ENCODE measurements around the gene ZFP62. TPM values are rescaled to one million over a fixed set of nuclear protein-coding genes. Genes with fewer than 3 reads are reported as not detected.

Gene ZFP62
- total RNA-seq, 1 donor from 2014 or later = 62.0 TPM

GRCh38 chr5:180837478-180837877, 23.6 kb downstream of the ZFP62 start:
- Mint-ChIP-seq H3K9me3 (ENCODE audit: low read depth) (peaks cover 9% of the 10 kb centered on the region), H3K4me1 (ENCODE audit: low read depth) (no peaks in the 10 kb centered on the region), H3K36me3 (ENCODE audit: insufficient read depth) (peaks cover 12% of the 10 kb centered on the region), H3K4me3 (ENCODE audit: low read depth) (no peak overlapping the region), H3K27me3 (no peaks in the 10 kb centered on the region), H3K27ac (no peak overlapping the region)
- no peak for DNase-seq (ENCODE audit: low spot score, unreplicated experiment)
- TF ChIP-seq CTCF (IDR thresholded peaks at IDR 0.05; ENCODE audit: unreplicated experiment) = no peak

- H3K4me3 Mint-ChIP-seq (ENCODE audit: low read depth) = peak overlapping the region; percentile 95
- peaks cover 28% of the 10 kb centered on the region for H3K36me3 Mint-ChIP-seq (ENCODE audit: insufficient read depth)
- peak overlapping the region; percentile 49 for H3K27ac Mint-ChIP-seq
- H3K27me3 Mint-ChIP-seq = no peaks in the 10 kb centered on the region
- H3K4me1 Mint-ChIP-seq (ENCODE audit: low read depth) = peaks cover 7% of the 10 kb centered on the region
- peaks cover 13% of the 10 kb centered on the region for H3K9me3 Mint-ChIP-seq (ENCODE audit: low read depth)
- no peak for DNase-seq (ENCODE audit: low spot score, unreplicated experiment)
- TF ChIP-seq CTCF (IDR thresholded peaks at IDR 0.05; ENCODE audit: unreplicated experiment) = no peak
Measured at GRCh38 chr5:180832638-180833068, 28.4 kb downstream of the ZFP62 start.

- no peaks in the 10 kb centered on the region for H3K27me3 Mint-ChIP-seq
- peaks cover 26% of the 10 kb centered on the region for H3K36me3 Mint-ChIP-seq (ENCODE audit: insufficient read depth)
- TF ChIP-seq CTCF (IDR thresholded peaks at IDR 0.05; ENCODE audit: unreplicated experiment) = peak; percentile 18
- peaks cover 13% of the 10 kb centered on the region for H3K9me3 Mint-ChIP-seq (ENCODE audit: low read depth)
- peak; percentile 60 for DNase-seq (ENCODE audit: low spot score, unreplicated experiment)
- peak overlapping the region; percentile 99 for H3K27ac Mint-ChIP-seq
- H3K4me3 Mint-ChIP-seq (ENCODE audit: low read depth) = peak overlapping the region; percentile 95
- peaks cover 9% of the 10 kb centered on the region for H3K4me1 Mint-ChIP-seq (ENCODE audit: low read depth)
Measured at GRCh38 chr5:180831139-180832093, 29.7 kb downstream of the ZFP62 start.

GRCh38 chr5:180830253-180831138, 30.6 kb downstream of the ZFP62 start:
- Mint-ChIP-seq H3K36me3 (ENCODE audit: insufficient read depth) (peaks cover 24% of the 10 kb centered on the region), H3K4me1 (ENCODE audit: low read depth) (peaks cover 16% of the 10 kb centered on the region), H3K27me3 (no peaks in the 10 kb centered on the region)

More at GRCh38 chr5:180830253-180831138, 30.6 kb downstream of the ZFP62 start:
- Mint-ChIP-seq H3K4me3 (ENCODE audit: low read depth) (peak overlapping the region; percentile 95), H3K9me3 (ENCODE audit: low read depth) (peaks cover 13% of the 10 kb centered on the region), H3K27ac (peak overlapping the region; percentile 99)
- DNase-seq (ENCODE audit: low spot score, unreplicated experiment) = no peak
- TF ChIP-seq CTCF (IDR thresholded peaks at IDR 0.05; ENCODE audit: unreplicated experiment) = no peak
